Osteocyte (in vitro differentiated cells): Measurements from ENCODE around the gene MATN1. TPM values are rescaled to one million over a fixed set of nuclear protein-coding genes. Genes with fewer than 3 reads are reported as not detected.

ENCODE experiments used
- DNase-seq: peaks from one replicate; pipeline ENCODE4 v3.0.0; 2021; ENCODE audit warnings: mixed read lengths; ENCODE audit not compliant: unreplicated experiment; ENCODE audit errors: extremely low spot score
- H3K27ac Mint-ChIP-seq: one replicate; pipeline ENCODE4 v1.8.0; 2021; ENCODE audit warnings: mild to moderate bottlenecking, mixed read lengths; ENCODE audit not compliant: unreplicated experiment
- H3K27me3 Mint-ChIP-seq: one replicate; pipeline ENCODE4 v1.8.0; 2021; ENCODE audit warnings: mixed read lengths; ENCODE audit not compliant: unreplicated experiment
- H3K36me3 Mint-ChIP-seq: one replicate; pipeline ENCODE4 v1.8.0; 2021; ENCODE audit warnings: mixed read lengths; ENCODE audit not compliant: unreplicated experiment
- H3K4me1 Mint-ChIP-seq: one replicate; pipeline ENCODE4 v1.8.0; 2021; ENCODE audit warnings: mixed read lengths; ENCODE audit not compliant: unreplicated experiment
- H3K4me3 Mint-ChIP-seq: one replicate; pipeline ENCODE4 v1.8.0; 2021; ENCODE audit warnings: mild to moderate bottlenecking, moderate library complexity, mixed read lengths; ENCODE audit not compliant: unreplicated experiment
- H3K9me3 Mint-ChIP-seq: one replicate; pipeline ENCODE4 v1.8.0; 2021; ENCODE audit warnings: mixed read lengths; ENCODE audit not compliant: unreplicated experiment
- CTCF ChIP-seq: fragments of 200-600 bp; sonication (generic); IDR thresholded peaks from 2 replicates; pipeline ENCODE4 v1.5.0; 2021; ENCODE audit warnings: antibody characterized with exemption, mild to moderate bottlenecking, moderate library complexity
- total RNA-seq: library from RNA; stranded (reverse); gene quantifications from 2 replicates; pipeline ENCODE4 v1.2.1, GENCODE V29; 2021

The MATN1 gene
- total RNA-seq, 1 donor from 2014 or later, result 0.99 TPM

DNA sequence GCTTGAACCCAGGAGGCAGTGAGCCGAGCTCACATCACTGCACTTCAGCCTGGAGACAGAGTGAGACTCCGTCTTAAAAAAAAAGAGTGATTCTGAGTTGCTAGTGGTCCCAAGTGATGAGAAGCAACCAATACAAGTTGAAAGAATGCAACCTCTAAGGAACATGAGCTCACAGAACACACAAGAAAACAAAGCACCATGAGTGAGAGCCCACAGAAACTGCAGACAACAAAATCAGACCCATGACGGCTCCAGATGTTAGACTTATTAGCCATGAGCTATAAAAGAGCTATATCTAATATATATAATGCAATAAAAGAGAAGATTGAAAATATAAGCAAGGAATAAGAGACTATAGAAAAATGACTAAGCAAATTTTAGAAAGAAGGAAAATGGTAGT, 50.0 kb downstream of the MATN1 start:
- Mint-ChIP-seq H3K27ac (no peak overlapping the region), H3K36me3 (no peaks in the 10 kb centered on the region), H3K27me3 (peaks cover 11% of the 10 kb centered on the region), H3K4me1 (peaks cover 5% of the 10 kb centered on the region), H3K4me3 (no peak overlapping the region), H3K9me3 (peaks cover 6% of the 10 kb centered on the region)
- no peak for TF ChIP-seq CTCF
- no peak for DNase-seq

GRCh38 chr1:30672661-30673060, 50.7 kb downstream of the MATN1 start:
- no peak overlapping the region for H3K4me3 Mint-ChIP-seq
- no peak overlapping the region for H3K27ac Mint-ChIP-seq
- peaks cover 11% of the 10 kb centered on the region for H3K27me3 Mint-ChIP-seq
- peaks cover 6% of the 10 kb centered on the region for H3K9me3 Mint-ChIP-seq
- H3K36me3 Mint-ChIP-seq, result no peaks in the 10 kb centered on the region
- peaks cover 5% of the 10 kb centered on the region for H3K4me1 Mint-ChIP-seq
- no peak for DNase-seq
- TF ChIP-seq CTCF, result no peak

GRCh38 chr1:30670240-30671060, 52.9 kb downstream of the MATN1 start:
- no peak for TF ChIP-seq CTCF
- Mint-ChIP-seq H3K4me3 (no peak overlapping the region), H3K27me3 (peaks cover 15% of the 10 kb centered on the region), H3K4me1 (peaks cover under 1% of the 10 kb centered on the region), H3K36me3 (no peaks in the 10 kb centered on the region), H3K27ac (no peak overlapping the region), H3K9me3 (peaks cover 6% of the 10 kb centered on the region)
- no peak for DNase-seq

DNA sequence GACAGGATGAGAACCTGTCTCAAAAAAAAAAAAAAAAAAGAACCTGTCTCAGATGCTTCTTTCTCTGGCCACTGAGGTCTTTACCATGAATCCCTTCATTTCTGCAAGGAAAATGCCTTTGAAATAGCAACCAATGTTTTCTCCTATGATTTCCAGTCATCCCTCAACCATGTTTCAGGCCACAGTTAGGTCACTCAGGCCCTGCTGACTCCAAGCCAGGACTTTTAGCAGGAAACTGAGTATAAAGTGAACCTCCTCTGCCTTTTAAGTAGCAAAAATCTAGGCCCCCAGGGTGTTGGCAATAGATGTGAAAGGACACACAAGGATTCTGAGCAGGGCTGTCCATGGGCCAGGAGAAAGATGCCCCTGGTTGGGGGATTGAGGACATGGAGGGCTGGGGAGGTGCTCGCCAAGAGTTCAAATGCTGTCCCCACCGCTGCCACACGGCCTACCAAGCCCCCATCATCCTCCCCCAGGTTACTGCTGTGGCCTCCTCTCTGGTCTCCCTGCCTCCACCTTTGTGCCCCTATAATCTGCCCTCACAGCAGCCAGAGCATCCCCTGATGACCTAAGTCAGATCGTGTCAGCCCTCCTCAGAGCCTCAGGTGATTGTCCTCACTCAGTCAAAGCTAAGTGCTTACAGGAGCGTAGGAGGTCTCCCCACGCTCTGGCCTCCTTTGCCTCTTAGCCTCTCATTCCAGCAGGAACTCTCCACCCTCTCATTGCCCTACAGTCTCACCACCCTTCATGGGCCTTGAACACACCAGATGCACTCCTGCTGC, 54.6 kb downstream of the MATN1 start:
- TF ChIP-seq CTCF, result no peak
- Mint-ChIP-seq H3K4me1 (no peaks in the 10 kb centered on the region), H3K27me3 (peaks cover 11% of the 10 kb centered on the region), H3K4me3 (no peak overlapping the region), H3K36me3 (no peaks in the 10 kb centered on the region), H3K27ac (no peak overlapping the region), H3K9me3 (peaks cover 3% of the 10 kb centered on the region)
- no peak for DNase-seq

DNA sequence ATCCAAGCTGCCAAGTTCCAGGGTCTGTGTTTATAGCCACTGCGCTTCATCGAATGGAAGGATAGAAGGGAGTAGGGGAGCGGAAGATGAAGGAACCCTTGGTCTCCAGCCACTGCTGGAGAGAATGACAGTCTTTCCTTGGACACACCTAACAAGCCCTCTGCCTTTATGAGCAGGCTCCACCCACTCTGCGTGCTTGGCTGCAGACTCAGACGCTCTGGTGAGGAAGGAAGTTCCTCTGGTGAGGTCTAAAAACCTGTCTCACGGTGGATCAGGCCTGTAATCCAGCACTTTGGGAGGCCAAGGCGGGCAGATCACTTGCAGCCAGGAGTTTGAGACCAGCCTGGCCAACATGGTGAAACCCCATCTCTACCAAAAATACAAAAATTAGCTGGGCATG, 55.4 kb downstream of the MATN1 start:
- H3K9me3 Mint-ChIP-seq, result no peaks in the 10 kb centered on the region
- H3K36me3 Mint-ChIP-seq, result no peaks in the 10 kb centered on the region
- TF ChIP-seq CTCF, result no peak
- no peak for DNase-seq
- peaks cover 10% of the 10 kb centered on the region for H3K27me3 Mint-ChIP-seq
- H3K27ac Mint-ChIP-seq, result no peak overlapping the region
- no peaks in the 10 kb centered on the region for H3K4me1 Mint-ChIP-seq
- no peak overlapping the region for H3K4me3 Mint-ChIP-seq
